Measurements from ENCODE around the gene IKBKE.

The IKBKE gene

GRCh38 chr1:206455289-206455665 is 15.0 kb upstream of the IKBKE start:
- DNase-seq (ENCODE audit: low spot score) = no peak

GRCh38 chr1:206455666-206456344 is 14.5 kb upstream of the IKBKE start:
- peak; percentile 68 for DNase-seq (ENCODE audit: low spot score)

- DNase-seq (ENCODE audit: low spot score) = peak; percentile 52
These were observed 13.5 kb upstream of the IKBKE start for GRCh38 chr1:206456577-206457370.

- DNase-seq (ENCODE audit: low spot score) = no peak
These were observed 12.7 kb upstream of the IKBKE start for GRCh38 chr1:206457408-206458120.

- DNase-seq (ENCODE audit: low spot score) = no peak
These were observed 10.6 kb upstream of the IKBKE start for GRCh38 chr1:206459703-206460102.

GRCh38 chr1:206460836-206461426 is 9.3 kb upstream of the IKBKE start:
- no peak for DNase-seq (ENCODE audit: low spot score)

- peak; percentile 82 for DNase-seq (ENCODE audit: low spot score)
These were observed 8.4 kb upstream of the IKBKE start for GRCh38 chr1:206461602-206462455.

GRCh38 chr1:206463137-206463536 is 7.1 kb upstream of the IKBKE start:
- DNase-seq (ENCODE audit: low spot score) = no peak

GRCh38 chr1:206463911-206464310 is 6.4 kb upstream of the IKBKE start:
- no peak for DNase-seq (ENCODE audit: low spot score)

- DNase-seq (ENCODE audit: low spot score) = peak; percentile 51
These were observed 5.8 kb upstream of the IKBKE start for GRCh38 chr1:206464456-206464964.

- DNase-seq (ENCODE audit: low spot score) = no peak
These were observed 4.3 kb upstream of the IKBKE start for GRCh38 chr1:206465951-206466350.

- DNase-seq (ENCODE audit: low spot score) = no peak
These were observed 3.2 kb upstream of the IKBKE start for GRCh38 chr1:206466840-206467649.

- DNase-seq (ENCODE audit: low spot score) = peak; percentile 77
These were observed 2.4 kb upstream of the IKBKE start for GRCh38 chr1:206467915-206468314.

GRCh38 chr1:206468571-206468970 is 1.7 kb upstream of the IKBKE start:
- DNase-seq (ENCODE audit: low spot score) = no peak

GRCh38 chr1:206469411-206469932 is 804 bp upstream of the IKBKE start:
- no peak for DNase-seq (ENCODE audit: low spot score)

GRCh38 chr1:206470692-206471414 is 577 bp downstream of the IKBKE start:
- DNase-seq (ENCODE audit: low spot score) = peak; percentile 93

- no peak for DNase-seq (ENCODE audit: low spot score)
These were observed 1.1 kb downstream of the IKBKE start for GRCh38 chr1:206471415-206471801.

GRCh38 chr1:206472024-206472423 is 1.7 kb downstream of the IKBKE start:
- no peak for DNase-seq (ENCODE audit: low spot score)

- no peak for DNase-seq (ENCODE audit: low spot score)
These were observed 2.2 kb downstream of the IKBKE start for GRCh38 chr1:206472454-206472853.

GRCh38 chr1:206472886-206473285 is 2.6 kb downstream of the IKBKE start:
- no peak for DNase-seq (ENCODE audit: low spot score)

Measured in kidney capillary endothelial cell (primary cell).